ENCODE measurements around the gene TAS1R1.

TAS1R1 gene

GRCh38 chr1:6625584-6626149 is 70.6 kb downstream of the TAS1R1 start:
- peak; percentile 25 for DNase-seq (ENCODE audit: low read depth)
- peak overlapping the region; percentile 83 for H3K4me3 ChIP-seq (ENCODE audit: low read depth, low read length)
- no peak for TF ChIP-seq POLR2A (IDR thresholded peaks at IDR 0.05; ENCODE audit: extremely low read depth, insufficient read length)
- TF ChIP-seq MAX (IDR thresholded peaks at IDR 0.05; ENCODE audit: low read depth, low read length), result no peak
- TF ChIP-seq CTCF (IDR thresholded peaks at IDR 0.05; ENCODE audit: low read depth, low read length), result no peak
- no peak for TF ChIP-seq MYC (IDR thresholded peaks at IDR 0.05; ENCODE audit: low read depth, low read length)

GRCh38 chr1:6627031-6627430 is 71.9 kb downstream of the TAS1R1 start:
- H3K4me3 ChIP-seq (ENCODE audit: low read depth, low read length), result no peak overlapping the region
- no peak for DNase-seq (ENCODE audit: low read depth)
- TF ChIP-seq CTCF (IDR thresholded peaks at IDR 0.05; ENCODE audit: low read depth, low read length) (no peak), MYC (IDR thresholded peaks at IDR 0.05; ENCODE audit: low read depth, low read length) (no peak), POLR2A (IDR thresholded peaks at IDR 0.05; ENCODE audit: extremely low read depth, insufficient read length) (no peak), MAX (IDR thresholded peaks at IDR 0.05; ENCODE audit: low read depth, low read length) (no peak)

- H3K4me3 ChIP-seq (ENCODE audit: low read depth, low read length), result no peak overlapping the region
- TF ChIP-seq MAX (IDR thresholded peaks at IDR 0.05; ENCODE audit: low read depth, low read length) (no peak), MYC (IDR thresholded peaks at IDR 0.05; ENCODE audit: low read depth, low read length) (no peak), CTCF (IDR thresholded peaks at IDR 0.05; ENCODE audit: low read depth, low read length) (no peak), POLR2A (IDR thresholded peaks at IDR 0.05; ENCODE audit: extremely low read depth, insufficient read length) (no peak)
- no peak for DNase-seq (ENCODE audit: low read depth)
Observed at GRCh38 chr1:6627841-6628545, 72.9 kb downstream of the TAS1R1 start.

GRCh38 chr1:6628971-6629479 is 73.9 kb downstream of the TAS1R1 start:
- DNase-seq (ENCODE audit: low read depth), result no peak
- no peak for TF ChIP-seq MYC (IDR thresholded peaks at IDR 0.05; ENCODE audit: low read depth, low read length)
- no peak for TF ChIP-seq MAX (IDR thresholded peaks at IDR 0.05; ENCODE audit: low read depth, low read length)
- no peak for TF ChIP-seq CTCF (IDR thresholded peaks at IDR 0.05; ENCODE audit: low read depth, low read length)
- TF ChIP-seq POLR2A (IDR thresholded peaks at IDR 0.05; ENCODE audit: extremely low read depth, insufficient read length), result no peak
- no peak overlapping the region for H3K4me3 ChIP-seq (ENCODE audit: low read depth, low read length)

Data from NB4 (cell line).